T1000 (cell line): ENCODE data around the gene CDHR3.

Source experiments
- DNase-seq: peaks from one replicate; lab custom pipeline; 2025; ENCODE audit warnings: mixed read lengths; lab: John Stamatoyannopoulos, UW

Gene CDHR3

GRCh38 chr7:106065575-106066500 lies 102.8 kb downstream of the CDHR3 start:
- no peak for DNase-seq

- DNase-seq, result no peak
Measured at GRCh38 chr7:106067678-106068077, 104.6 kb downstream of the CDHR3 start.

DNA sequence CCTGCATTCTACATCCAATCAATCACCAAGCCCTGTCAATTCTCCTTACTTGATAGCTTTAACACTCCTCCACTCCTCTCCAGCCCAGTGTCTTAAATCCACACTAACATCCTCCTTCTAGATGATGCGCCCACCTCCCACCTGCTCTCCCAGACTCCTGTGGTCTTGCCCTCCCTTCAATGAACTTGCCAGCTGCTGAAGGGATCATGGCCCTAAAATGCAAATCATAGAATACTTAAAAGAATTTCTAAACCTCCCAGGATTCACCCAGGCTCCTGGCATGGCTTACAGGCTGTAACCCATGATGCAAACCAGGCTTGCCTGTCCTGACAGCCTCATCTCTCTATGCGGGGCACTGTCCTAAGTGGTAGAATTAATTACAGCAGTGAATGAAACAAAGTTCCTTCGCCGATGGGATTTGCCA lies 105.5 kb downstream of the CDHR3 start:
- no peak for DNase-seq

- DNase-seq, result no peak
Measured at GRCh38 chr7:106068986-106069385, 105.9 kb downstream of the CDHR3 start.

- DNase-seq, result no peak
Measured at GRCh38 chr7:106069471-106070200, 106.6 kb downstream of the CDHR3 start.

GRCh38 chr7:106070201-106070551 lies 107.1 kb downstream of the CDHR3 start:
- DNase-seq, result no peak

DNA sequence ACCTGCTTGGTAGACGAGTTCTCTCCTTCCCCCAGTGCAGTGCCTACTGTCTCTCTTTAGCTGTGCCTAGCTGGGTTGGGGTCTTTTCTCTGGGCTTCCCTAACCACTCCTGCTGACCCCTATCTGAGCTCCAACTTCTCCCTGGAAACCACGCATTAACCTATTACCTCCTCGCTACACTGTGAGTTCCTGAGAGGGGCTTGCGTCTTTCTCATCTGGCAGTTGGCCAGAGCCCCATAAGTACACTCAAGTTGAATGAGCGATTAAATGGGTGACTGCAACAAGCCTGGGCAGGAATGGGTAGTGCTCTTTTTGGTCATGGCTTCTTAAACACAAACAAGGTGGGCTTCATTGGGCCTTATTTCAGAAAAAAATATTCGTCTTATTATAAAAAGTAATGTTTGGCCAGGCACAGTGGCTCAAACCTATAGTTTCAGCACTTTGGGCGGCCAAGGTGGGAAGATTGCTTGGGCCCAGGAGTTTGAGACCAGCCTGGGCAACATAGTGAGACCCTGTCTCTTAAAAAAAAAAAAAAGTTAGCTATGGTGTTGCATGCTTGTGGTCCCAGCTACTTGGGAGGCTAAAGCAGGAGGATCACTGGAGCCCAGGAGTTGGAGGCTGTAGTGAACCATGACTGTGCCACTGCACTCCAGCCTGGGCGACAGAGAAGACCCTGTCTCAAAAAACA lies 107.6 kb downstream of the CDHR3 start:
- no peak for DNase-seq

- DNase-seq, result no peak
Measured at GRCh38 chr7:106071356-106071998, 108.4 kb downstream of the CDHR3 start.

DNA sequence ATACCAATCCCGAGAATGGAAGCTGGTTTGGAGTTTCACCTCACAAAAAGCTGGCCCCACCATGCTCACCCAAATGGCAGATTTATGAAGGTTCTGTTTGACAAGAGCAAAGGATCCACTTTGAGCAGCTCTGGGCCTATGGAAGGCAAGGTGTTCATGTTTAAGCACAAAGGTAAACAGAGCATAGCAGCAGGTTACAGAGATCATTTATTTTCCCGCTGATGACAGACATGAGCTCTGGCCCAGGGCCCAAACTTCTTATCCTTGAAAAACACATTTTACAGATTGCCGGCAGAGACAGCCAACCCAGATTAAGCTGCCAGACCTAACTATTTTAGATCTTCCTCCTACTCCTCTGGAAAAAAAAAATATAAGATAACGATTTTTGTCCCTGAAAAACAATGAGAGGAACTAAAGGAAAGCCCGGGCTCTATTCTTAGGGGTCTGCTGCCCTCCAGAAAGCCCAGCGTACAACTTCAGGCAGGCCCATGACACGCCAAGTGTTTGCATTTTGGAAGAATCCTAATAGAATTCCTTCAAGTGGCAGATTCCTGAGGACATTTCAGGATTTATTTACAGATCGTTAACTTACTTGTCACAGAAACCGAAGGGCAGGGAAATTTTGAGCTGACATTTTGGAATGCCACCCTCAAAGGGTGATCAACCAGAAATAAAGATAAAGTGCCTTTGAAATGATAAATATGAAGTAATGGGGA lies 109.1 kb downstream of the CDHR3 start:
- DNase-seq, result no peak

DNA sequence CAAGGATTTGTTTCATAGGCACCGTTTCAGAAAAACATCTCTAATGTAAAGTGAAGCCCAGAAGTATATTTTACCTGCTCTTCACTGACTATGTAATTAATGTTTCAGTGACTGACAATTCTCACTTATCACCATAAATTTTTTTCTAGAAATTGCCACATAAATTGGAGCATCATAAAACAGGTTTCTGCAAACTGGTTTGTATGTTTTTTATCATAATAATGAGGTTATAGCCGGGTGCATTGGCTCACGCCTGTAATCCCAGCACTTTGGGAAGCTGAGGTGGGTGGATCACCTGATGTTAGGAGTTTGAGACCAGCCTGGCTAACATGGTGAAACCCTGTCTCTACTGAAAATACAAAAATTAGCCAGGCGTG lies 109.6 kb downstream of the CDHR3 start:
- DNase-seq, result no peak

- DNase-seq, result no peak
Measured at GRCh38 chr7:106073701-106074100, 110.6 kb downstream of the CDHR3 start.

- DNase-seq, result no peak
Measured at GRCh38 chr7:106074257-106074656, 111.2 kb downstream of the CDHR3 start.

GRCh38 chr7:106075937-106076336 lies 112.9 kb downstream of the CDHR3 start:
- DNase-seq, result no peak

GRCh38 chr7:106076537-106076936 lies 113.5 kb downstream of the CDHR3 start:
- no peak for DNase-seq

DNA sequence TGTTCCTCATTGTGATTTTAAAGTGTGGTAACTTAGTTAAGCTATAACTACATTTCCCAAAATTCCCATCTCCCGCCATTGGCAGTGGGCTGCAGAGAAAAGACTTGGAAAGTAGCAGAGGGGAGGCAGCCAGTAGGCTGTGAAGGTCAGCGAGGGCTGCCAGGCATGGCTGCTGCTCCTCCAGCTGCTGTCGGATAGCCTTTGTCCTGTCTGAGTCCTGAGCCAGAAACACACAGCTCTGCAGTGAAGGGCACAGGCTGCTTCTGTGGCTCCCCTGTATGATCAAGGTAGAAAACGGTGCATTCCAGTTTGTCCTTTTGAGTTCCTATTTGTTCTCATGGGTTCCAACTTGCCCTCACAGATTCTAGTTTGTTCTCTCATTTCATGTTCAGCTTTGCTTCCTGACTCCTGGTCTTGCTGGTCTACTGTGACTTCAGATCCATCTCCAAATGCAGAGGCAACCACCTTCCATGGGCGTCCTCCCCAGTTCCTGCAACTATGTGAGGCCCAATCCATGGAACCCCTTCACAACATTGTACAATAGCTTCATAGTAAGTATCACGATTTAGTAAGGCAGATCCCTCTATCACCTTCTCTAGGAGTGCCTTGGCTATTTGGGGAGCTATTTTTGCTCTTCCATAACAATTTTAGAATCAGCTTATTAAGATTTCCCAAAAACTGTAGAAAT lies 117.4 kb downstream of the CDHR3 start:
- DNase-seq, result no peak

DNA sequence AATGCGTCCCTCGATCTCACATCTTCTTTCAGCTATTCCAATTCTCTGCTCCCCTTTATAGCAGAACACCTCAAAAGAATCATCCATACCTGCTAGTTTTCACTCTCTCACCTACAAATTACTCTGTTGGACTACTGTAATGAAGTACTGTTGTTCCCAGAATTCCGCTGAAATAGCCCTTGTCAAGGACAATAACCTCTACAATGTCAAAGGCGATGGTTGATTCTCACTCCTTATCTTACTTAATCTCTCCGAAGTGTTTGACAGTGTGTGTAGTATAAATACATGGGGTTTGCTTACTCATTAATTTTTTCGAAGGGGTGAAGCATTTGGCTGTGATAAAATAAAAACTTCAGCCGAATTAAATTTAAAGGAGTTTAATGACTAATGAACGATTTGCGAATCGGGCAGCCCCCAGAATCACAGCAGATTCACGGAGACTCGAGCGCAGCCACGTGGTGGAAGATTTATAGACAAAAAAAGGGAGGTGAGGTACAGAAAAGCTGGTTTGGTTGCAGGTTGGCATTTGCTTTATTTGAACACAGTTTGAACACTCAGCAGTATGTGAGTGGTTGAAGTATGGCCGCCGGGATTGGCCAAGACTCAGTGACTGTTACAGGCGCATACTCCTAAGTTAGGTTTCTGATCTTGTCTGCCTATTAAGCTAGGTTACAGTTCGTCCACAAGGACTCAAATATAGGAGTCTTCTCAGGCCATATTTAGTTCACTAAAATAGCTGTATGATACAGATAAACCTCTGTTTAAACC lies 119.2 kb downstream of the CDHR3 start:
- no peak for DNase-seq
